Calu3 (cell line): ENCODE results near the gene CLDN14. TPM values are rescaled to one million over a fixed set of nuclear protein-coding genes. Genes with fewer than 3 reads are reported as not detected.

Source experiments
- BruUV-seq: library from RNA; stranded (reverse); fragments of 400-500 nt; replicated peaks from 2 replicates; lab custom pipeline; 2021; lab: Mats Ljungman, UMichigan
- CTCF ChIA-PET: fragments of 300-600 bp; sonication (Branson Sonifier 250); formaldehyde crosslinking; loops from one replicate; lab custom pipeline; 2022; ENCODE audit warnings: antibody characterized with exemption; lab: Charles Lee
- DNase-seq: peaks from one replicate; pipeline ENCODE4 v3.0.0; 2022
- H3K27ac Mint-ChIP-seq: one replicate; pipeline ENCODE4 v1.8.0; 2022; ENCODE audit warnings: mixed read lengths; ENCODE audit not compliant: unreplicated experiment
- H3K27me3 Mint-ChIP-seq: one replicate; pipeline ENCODE4 v1.8.0; 2022; ENCODE audit warnings: mixed read lengths; ENCODE audit not compliant: unreplicated experiment
- H3K36me3 Mint-ChIP-seq: one replicate; pipeline ENCODE4 v1.8.0; 2022; ENCODE audit warnings: mild to moderate bottlenecking, moderate library complexity, mixed read lengths; ENCODE audit not compliant: insufficient read depth, unreplicated experiment
- H3K4me1 Mint-ChIP-seq: one replicate; pipeline ENCODE4 v1.8.0; 2022; ENCODE audit warnings: mild to moderate bottlenecking, low read depth, mixed read lengths; ENCODE audit not compliant: unreplicated experiment
- H3K4me3 Mint-ChIP-seq: one replicate; pipeline ENCODE4 v1.8.0; 2022; ENCODE audit warnings: mild to moderate bottlenecking, low read depth, moderate library complexity, mixed read lengths; ENCODE audit not compliant: unreplicated experiment
- H3K9me3 Mint-ChIP-seq: one replicate; pipeline ENCODE4 v1.8.0; 2022; ENCODE audit warnings: low read depth, mixed read lengths; ENCODE audit not compliant: unreplicated experiment
- intact Hi-C: fragments of 100-400 bp; cut with micrococcal nuclease; formaldehyde crosslinking; loops from one replicate; pipeline ENCODE4 v1.10.0; 2022; ENCODE audit not compliant: unreplicated experiment
- total RNA-seq: library from RNA; stranded (reverse); gene quantifications from 2 replicates; pipeline ENCODE4 v1.2.3, GENCODE V29; 2022
- TF ChIP-seq, protein P1 (sequence below): fragments of 200-600 bp; IDR thresholded peaks from one replicate; pipeline ENCODE4 v1.8.0; 2022; ENCODE audit warnings: antibody characterized with exemption; ENCODE audit not compliant: unreplicated experiment

CLDN14 gene
- total RNA-seq, 1 experiment from 2014 or later = not detected

- no peaks in the 10 kb centered on the region for H3K9me3 Mint-ChIP-seq
- no peak overlapping the region for H3K4me3 Mint-ChIP-seq
- no TSS peak for BruUV-seq
- intact Hi-C loops = no loop called here
- H3K4me1 Mint-ChIP-seq = no peaks in the 10 kb centered on the region
- H3K27ac Mint-ChIP-seq = no peak overlapping the region
- H3K27me3 Mint-ChIP-seq = no peaks in the 10 kb centered on the region
- H3K36me3 Mint-ChIP-seq = no peaks in the 10 kb centered on the region
- no peak for DNase-seq
- TF ChIP-seq, protein P1, sequence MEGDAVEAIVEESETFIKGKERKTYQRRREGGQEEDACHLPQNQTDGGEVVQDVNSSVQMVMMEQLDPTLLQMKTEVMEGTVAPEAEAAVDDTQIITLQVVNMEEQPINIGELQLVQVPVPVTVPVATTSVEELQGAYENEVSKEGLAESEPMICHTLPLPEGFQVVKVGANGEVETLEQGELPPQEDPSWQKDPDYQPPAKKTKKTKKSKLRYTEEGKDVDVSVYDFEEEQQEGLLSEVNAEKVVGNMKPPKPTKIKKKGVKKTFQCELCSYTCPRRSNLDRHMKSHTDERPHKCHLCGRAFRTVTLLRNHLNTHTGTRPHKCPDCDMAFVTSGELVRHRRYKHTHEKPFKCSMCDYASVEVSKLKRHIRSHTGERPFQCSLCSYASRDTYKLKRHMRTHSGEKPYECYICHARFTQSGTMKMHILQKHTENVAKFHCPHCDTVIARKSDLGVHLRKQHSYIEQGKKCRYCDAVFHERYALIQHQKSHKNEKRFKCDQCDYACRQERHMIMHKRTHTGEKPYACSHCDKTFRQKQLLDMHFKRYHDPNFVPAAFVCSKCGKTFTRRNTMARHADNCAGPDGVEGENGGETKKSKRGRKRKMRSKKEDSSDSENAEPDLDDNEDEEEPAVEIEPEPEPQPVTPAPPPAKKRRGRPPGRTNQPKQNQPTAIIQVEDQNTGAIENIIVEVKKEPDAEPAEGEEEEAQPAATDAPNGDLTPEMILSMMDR = no peak
- CTCF ChIA-PET = no interaction called here
These were observed 36.4 kb upstream of the CLDN14 start for GRCh38 chr21:36516281-36516680.

- Mint-ChIP-seq H3K4me1 (peaks cover 12% of the 10 kb centered on the region), H3K27me3 (no peaks in the 10 kb centered on the region), H3K36me3 (peaks cover 13% of the 10 kb centered on the region), H3K9me3 (no peaks in the 10 kb centered on the region), H3K4me3 (no peak overlapping the region), H3K27ac (no peak overlapping the region)
- TF ChIP-seq, protein P1 = no peak
- no TSS peak for BruUV-seq
- CTCF ChIA-PET = no interaction called here
- no peak for DNase-seq
- intact Hi-C loops = no loop called here
These were observed 33.5 kb upstream of the CLDN14 start for GRCh38 chr21:36513430-36513829.

DNA sequence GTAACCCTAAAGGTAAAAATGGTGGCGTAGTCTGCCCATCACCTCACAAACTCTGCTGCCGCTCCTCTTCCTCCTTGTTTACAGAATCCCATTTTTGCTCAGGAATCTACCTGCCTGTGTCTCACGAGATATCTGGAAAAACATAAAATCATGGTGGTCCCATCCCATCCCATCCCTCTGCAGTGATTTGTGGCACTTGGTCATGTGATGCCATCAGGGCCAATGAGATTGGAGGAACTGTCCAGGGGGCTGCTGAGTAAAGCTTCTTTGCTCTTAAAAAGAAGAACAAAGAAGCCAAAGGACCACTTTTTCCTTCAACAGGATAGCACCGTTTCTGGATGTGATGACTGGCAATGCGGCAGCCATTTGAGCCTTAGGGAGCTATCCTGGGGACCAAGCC lies 33.0 kb upstream of the CLDN14 start:
- TF ChIP-seq, protein P1 = no peak
- DNase-seq = no peak
- intact Hi-C loops = no loop called here
- H3K27ac Mint-ChIP-seq = no peak overlapping the region
- no peak overlapping the region for H3K4me3 Mint-ChIP-seq
- peaks cover 15% of the 10 kb centered on the region for H3K4me1 Mint-ChIP-seq
- no peaks in the 10 kb centered on the region for H3K9me3 Mint-ChIP-seq
- CTCF ChIA-PET = no interaction called here
- peaks cover 13% of the 10 kb centered on the region for H3K36me3 Mint-ChIP-seq
- H3K27me3 Mint-ChIP-seq = no peaks in the 10 kb centered on the region
- BruUV-seq = no TSS peak

DNA sequence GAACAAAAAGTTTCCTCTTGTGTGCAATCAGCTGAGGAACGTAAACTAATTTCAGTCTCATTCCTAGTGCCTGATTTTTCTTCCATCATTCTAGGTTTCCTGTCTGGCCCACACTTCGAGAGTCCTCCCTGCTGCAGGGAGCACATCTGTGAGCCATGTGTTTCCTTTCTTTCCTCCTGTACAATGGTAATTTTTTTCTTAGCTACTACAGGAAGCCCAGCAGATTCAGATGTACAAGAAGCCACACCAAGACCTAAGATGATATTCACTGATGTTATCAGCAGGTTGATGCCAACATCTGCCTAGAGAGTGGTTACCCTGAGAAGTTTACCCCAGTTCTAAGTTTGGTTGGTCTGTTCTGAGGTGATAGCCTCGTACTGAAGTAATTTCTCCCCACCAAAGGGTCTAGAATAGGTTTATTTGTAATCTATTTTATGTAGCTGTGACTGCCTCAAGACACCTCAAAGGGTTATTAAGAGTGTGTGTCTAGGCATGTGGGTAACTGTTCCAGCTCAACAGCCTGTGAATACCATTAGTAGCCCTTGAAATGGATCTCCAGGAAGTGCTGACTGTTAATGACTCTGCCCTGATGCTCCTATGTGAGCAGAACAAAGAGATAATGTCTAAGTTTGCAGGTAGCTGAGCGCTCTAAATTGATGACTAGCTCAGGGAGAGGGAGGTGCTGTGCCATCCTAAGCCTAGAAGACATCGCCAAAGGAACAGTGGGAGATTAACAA lies 31.7 kb upstream of the CLDN14 start:
- CTCF ChIA-PET = no interaction called here
- no peak for DNase-seq

More for the DNA sequence above, 31.7 kb upstream of the CLDN14 start:
- Mint-ChIP-seq H3K36me3 (peaks cover 13% of the 10 kb centered on the region), H3K27me3 (no peaks in the 10 kb centered on the region), H3K4me3 (no peak overlapping the region), H3K9me3 (no peaks in the 10 kb centered on the region), H3K27ac (no peak overlapping the region), H3K4me1 (peaks cover 15% of the 10 kb centered on the region)
- TF ChIP-seq, protein P1 = no peak
- no TSS peak for BruUV-seq
- intact Hi-C loops = no loop called here
